Astrocyte (in vitro differentiated cells and primary cell): Measurements from ENCODE around the gene ATRAID.

Source experiments
- CTCF ChIP-seq: IDR thresholded peaks from 2 replicates; pipeline ENCODE4 v1.5.1; 2011; ENCODE audit warnings: low read depth, mild to moderate bottlenecking, inconsistent platforms, low read length, moderate library complexity; ENCODE audit not compliant: insufficient read depth
- EZH2 ChIP-seq: IDR thresholded peaks from 2 replicates; pipeline ENCODE4 v1.6.1; 2012; ENCODE audit warnings: mild to moderate bottlenecking, low read length, inconsistent platforms; ENCODE audit not compliant: insufficient read depth

- TF ChIP-seq CTCF (no peak), EZH2 (no peak)
Observed at GRCh38 chr2:27201675-27202074, 10.2 kb upstream of the ATRAID start.
